Osteoblast (primary cell): ENCODE results near the gene ZNF383. TPM values are rescaled to one million over a fixed set of nuclear protein-coding genes. Genes with fewer than 3 reads are reported as not detected.

Source experiments
- DNase-seq: peaks from one replicate; pipeline ENCODE4 v3.0.0; 2011; ENCODE audit warnings: low spot score, mixed read lengths; ENCODE audit not compliant: insufficient read length; ENCODE audit errors: missing footprints
- H2AFZ ChIP-seq: 2 replicates; pipeline ENCODE4 v1.6.0; 2011; ENCODE audit warnings: mild to moderate bottlenecking, low read length
- H3K27ac ChIP-seq: 2 replicates; pipeline ENCODE4 v1.5.1; 2011; ENCODE audit warnings: mild to moderate bottlenecking, low read depth, low read length, moderate library complexity
- H3K27me3 ChIP-seq: 2 replicates; pipeline ENCODE4 v1.6.0; 2012; ENCODE audit warnings: mild to moderate bottlenecking, control low read depth, inconsistent platforms, low read length, moderate library complexity; ENCODE audit not compliant: insufficient read depth
- H3K36me3 ChIP-seq: 2 replicates; pipeline ENCODE4 v1.5.1; 2011; ENCODE audit warnings: mild to moderate bottlenecking, low read length, control low read depth, moderate library complexity; ENCODE audit not compliant: insufficient read depth
- H3K4me1 ChIP-seq: 2 replicates; pipeline ENCODE4 v1.5.1; 2011; ENCODE audit warnings: mild to moderate bottlenecking, low read length, control low read depth, moderate library complexity; ENCODE audit not compliant: insufficient read depth
- H3K4me2 ChIP-seq: 2 replicates; pipeline ENCODE4 v1.6.0; 2011; ENCODE audit warnings: mild to moderate bottlenecking, low read length; ENCODE audit not compliant: insufficient read depth
- H3K4me3 ChIP-seq: fragments of 200-600 bp; sonication (generic); 3 replicates; pipeline ENCODE4 v1.5.1; 2012; ENCODE audit warnings: mild to moderate bottlenecking, low read length, inconsistent platforms; ENCODE audit not compliant: insufficient read depth
- H3K79me2 ChIP-seq: 2 replicates; pipeline ENCODE4 v1.6.0; 2012; ENCODE audit warnings: mild to moderate bottlenecking, low read length, control low read depth, inconsistent platforms; ENCODE audit not compliant: insufficient read depth
- H3K9me3 ChIP-seq: 2 replicates; pipeline ENCODE4 v1.5.1; 2011; ENCODE audit warnings: low read depth, low read length, control low read depth
- H4K20me1 ChIP-seq: 2 replicates; pipeline ENCODE4 v1.6.0; 2012; ENCODE audit warnings: mild to moderate bottlenecking, low read length, control low read depth; ENCODE audit not compliant: insufficient read depth
- total RNA-seq: library from RNA; depleted of rRNA; stranded (reverse); fragments of >200 nt; gene quantifications from 2 replicates; pipeline ENCODE4 v1.2.3, GENCODE V29; 2012
- TF ChIP-seq, protein P1 (sequence below): IDR thresholded peaks from 2 replicates; pipeline ENCODE4 v1.5.1; 2011; ENCODE audit warnings: mild to moderate bottlenecking, low read depth, low read length, moderate library complexity; ENCODE audit errors: extremely low read depth

Gene ZNF383
- total RNA-seq, 1 donor = 10.1 TPM

- DNase-seq = no peak
Measured at GRCh38 chr19:37221136-37221535, 3.1 kb downstream of the ZNF383 start.

GRCh38 chr19:37226248-37226647 lies 8.2 kb downstream of the ZNF383 start:
- H3K4me2 ChIP-seq = no peak overlapping the region
- H3K27ac ChIP-seq = no peak overlapping the region
- peaks cover 7% of the 10 kb centered on the region for H3K79me2 ChIP-seq
- no peaks in the 10 kb centered on the region for H3K9me3 ChIP-seq
- DNase-seq = no peak
- peaks cover 32% of the 10 kb centered on the region for H3K36me3 ChIP-seq
- no peaks in the 10 kb centered on the region for H4K20me1 ChIP-seq
- H2AFZ ChIP-seq = no peak overlapping the region
- no peaks in the 10 kb centered on the region for H3K27me3 ChIP-seq
- no peak overlapping the region for H3K4me3 ChIP-seq
- H3K4me1 ChIP-seq = no peaks in the 10 kb centered on the region
- TF ChIP-seq, protein P1, sequence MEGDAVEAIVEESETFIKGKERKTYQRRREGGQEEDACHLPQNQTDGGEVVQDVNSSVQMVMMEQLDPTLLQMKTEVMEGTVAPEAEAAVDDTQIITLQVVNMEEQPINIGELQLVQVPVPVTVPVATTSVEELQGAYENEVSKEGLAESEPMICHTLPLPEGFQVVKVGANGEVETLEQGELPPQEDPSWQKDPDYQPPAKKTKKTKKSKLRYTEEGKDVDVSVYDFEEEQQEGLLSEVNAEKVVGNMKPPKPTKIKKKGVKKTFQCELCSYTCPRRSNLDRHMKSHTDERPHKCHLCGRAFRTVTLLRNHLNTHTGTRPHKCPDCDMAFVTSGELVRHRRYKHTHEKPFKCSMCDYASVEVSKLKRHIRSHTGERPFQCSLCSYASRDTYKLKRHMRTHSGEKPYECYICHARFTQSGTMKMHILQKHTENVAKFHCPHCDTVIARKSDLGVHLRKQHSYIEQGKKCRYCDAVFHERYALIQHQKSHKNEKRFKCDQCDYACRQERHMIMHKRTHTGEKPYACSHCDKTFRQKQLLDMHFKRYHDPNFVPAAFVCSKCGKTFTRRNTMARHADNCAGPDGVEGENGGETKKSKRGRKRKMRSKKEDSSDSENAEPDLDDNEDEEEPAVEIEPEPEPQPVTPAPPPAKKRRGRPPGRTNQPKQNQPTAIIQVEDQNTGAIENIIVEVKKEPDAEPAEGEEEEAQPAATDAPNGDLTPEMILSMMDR = no peak

More at GRCh38 chr19:37221136-37221535, 3.1 kb downstream of the ZNF383 start:
- Histone ChIP-seq H3K4me1 (peaks cover 4% of the 10 kb centered on the region), H3K27me3 (no peaks in the 10 kb centered on the region), H3K4me2 (no peak overlapping the region), H3K9me3 (no peaks in the 10 kb centered on the region), H3K79me2 (peaks cover 35% of the 10 kb centered on the region), H3K4me3 (no peak overlapping the region), H3K36me3 (peaks cover 18% of the 10 kb centered on the region), H4K20me1 (no peaks in the 10 kb centered on the region), H2AFZ (no peak overlapping the region), H3K27ac (no peak overlapping the region)
- TF ChIP-seq, protein P1 = no peak

GRCh38 chr19:37227996-37228395 lies 10.0 kb downstream of the ZNF383 start:
- peaks cover 40% of the 10 kb centered on the region for H3K36me3 ChIP-seq
- H3K4me3 ChIP-seq = no peak overlapping the region
- H3K9me3 ChIP-seq = no peaks in the 10 kb centered on the region
- no peak overlapping the region for H3K27ac ChIP-seq
- H3K4me2 ChIP-seq = no peak overlapping the region
- no peak overlapping the region for H2AFZ ChIP-seq
- H3K79me2 ChIP-seq = peaks cover 3% of the 10 kb centered on the region
- H4K20me1 ChIP-seq = no peaks in the 10 kb centered on the region
- no peak for DNase-seq
- H3K27me3 ChIP-seq = no peaks in the 10 kb centered on the region
- TF ChIP-seq, protein P1 = peak; percentile 64
- H3K4me1 ChIP-seq = no peaks in the 10 kb centered on the region

DNA sequence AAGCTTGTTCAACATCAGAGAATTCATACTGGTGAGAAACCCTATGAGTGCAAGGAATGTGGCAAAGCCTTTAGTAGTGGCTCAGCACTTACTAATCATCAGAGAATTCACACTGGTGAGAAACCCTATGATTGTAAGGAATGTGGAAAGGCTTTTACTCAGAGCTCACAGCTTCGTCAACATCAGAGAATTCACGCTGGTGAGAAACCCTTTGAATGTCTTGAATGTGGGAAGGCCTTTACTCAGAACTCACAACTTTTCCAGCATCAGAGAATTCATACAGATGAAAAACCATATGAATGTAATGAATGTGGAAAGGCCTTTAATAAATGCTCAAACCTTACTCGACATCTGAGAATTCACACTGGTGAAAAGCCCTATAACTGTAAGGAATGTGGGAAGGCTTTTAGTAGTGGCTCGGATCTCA lies 25.2 kb downstream of the ZNF383 start:
- H3K4me2 ChIP-seq = no peak overlapping the region
- no peaks in the 10 kb centered on the region for H3K4me1 ChIP-seq
- H2AFZ ChIP-seq = no peak overlapping the region
- DNase-seq = no peak
- no peaks in the 10 kb centered on the region for H3K79me2 ChIP-seq
- no peak overlapping the region for H3K27ac ChIP-seq
- no peaks in the 10 kb centered on the region for H3K27me3 ChIP-seq
- no peak overlapping the region for H3K4me3 ChIP-seq
- H3K36me3 ChIP-seq = peaks cover 50% of the 10 kb centered on the region
- TF ChIP-seq, protein P1 = no peak
- H4K20me1 ChIP-seq = no peaks in the 10 kb centered on the region
- peaks cover 38% of the 10 kb centered on the region for H3K9me3 ChIP-seq
